ENCODE data around the gene ZDHHC14.
"Not testable (repeated sequence)": the region's sequence is repeated elsewhere in the genome, so short reads cannot be mapped to it uniquely, and the experiment has no call there.

ZDHHC14 gene

GRCh38 chr6:157447735-157448134, 66.7 kb downstream of the ZDHHC14 start:
- no peak for DNase-seq

- no peak for DNase-seq
These were observed 68.6 kb downstream of the ZDHHC14 start for GRCh38 chr6:157449610-157450009.

- DNase-seq = no peak
These were observed 70.1 kb downstream of the ZDHHC14 start for GRCh38 chr6:157450931-157451742.

- no peak for DNase-seq
These were observed 71.1 kb downstream of the ZDHHC14 start for GRCh38 chr6:157452096-157452495.

- DNase-seq = no peak
These were observed 72.1 kb downstream of the ZDHHC14 start for GRCh38 chr6:157453131-157453530.

GRCh38 chr6:157453978-157454377, 73.0 kb downstream of the ZDHHC14 start:
- DNase-seq = no peak

- DNase-seq = no peak
These were observed 74.0 kb downstream of the ZDHHC14 start for GRCh38 chr6:157454762-157455714.

GRCh38 chr6:157455731-157456523, 74.9 kb downstream of the ZDHHC14 start:
- DNase-seq = peak; percentile 76

- no peak for DNase-seq
These were observed 75.5 kb downstream of the ZDHHC14 start for GRCh38 chr6:157456524-157456829.

GRCh38 chr6:157457787-157458186, 76.8 kb downstream of the ZDHHC14 start:
- no peak for DNase-seq

- no peak for DNase-seq
These were observed 78.3 kb downstream of the ZDHHC14 start for GRCh38 chr6:157459327-157459726.

- no peak for DNase-seq
These were observed 79.4 kb downstream of the ZDHHC14 start for GRCh38 chr6:157460182-157460999.

- peak; percentile 42 for DNase-seq
These were observed 80.3 kb downstream of the ZDHHC14 start for GRCh38 chr6:157461000-157461915.

GRCh38 chr6:157462956-157463742, 82.2 kb downstream of the ZDHHC14 start:
- no peak for DNase-seq

- not testable (repeated sequence) for DNase-seq
These were observed 82.7 kb downstream of the ZDHHC14 start for GRCh38 chr6:157463743-157464135.

GRCh38 chr6:157464653-157465535, 83.9 kb downstream of the ZDHHC14 start:
- no peak for DNase-seq

GRCh38 chr6:157466342-157466648, 85.3 kb downstream of the ZDHHC14 start:
- DNase-seq = no peak

- not testable (repeated sequence) for DNase-seq
These were observed 86.3 kb downstream of the ZDHHC14 start for GRCh38 chr6:157467339-157467738.

GRCh38 chr6:157468054-157468453, 87.1 kb downstream of the ZDHHC14 start:
- DNase-seq = no peak
